Right hindlimb (tissue), 1 donor: Measurements from ENCODE around the gene CLIC5.
"Not testable (repeated sequence)": the region's sequence is repeated elsewhere in the genome, so short reads cannot be mapped to it uniquely, and the experiment has no call there.

Source experiments
- DNase-seq: peaks from one replicate; pipeline ENCODE4 v3.0.0-alpha.2; 2018

The CLIC5 gene

GRCh38 chr6:45959534-45960145, 56.0 kb downstream of the CLIC5 start:
- DNase-seq, result no peak

GRCh38 chr6:45956663-45957062, 59.0 kb downstream of the CLIC5 start:
- DNase-seq, result no peak

DNA sequence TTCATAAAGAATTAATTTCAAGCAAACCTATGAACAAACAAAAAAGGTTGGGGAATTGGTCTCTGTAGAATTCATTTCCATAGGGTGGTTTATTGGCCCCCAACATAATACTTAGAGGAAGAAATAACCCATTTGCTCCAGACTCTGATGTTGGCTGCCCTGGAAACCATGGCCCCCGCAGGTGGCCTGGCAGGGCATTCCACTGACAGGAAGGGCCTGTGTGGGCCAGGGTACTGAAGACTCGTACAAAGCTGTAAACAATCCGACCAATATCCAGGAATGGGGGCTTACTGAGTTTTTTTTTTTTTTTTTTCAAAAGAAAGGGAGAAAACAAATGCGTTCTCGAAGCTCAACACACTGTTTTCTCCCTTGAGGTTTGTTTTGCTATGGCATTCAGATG, 59.5 kb downstream of the CLIC5 start:
- DNase-seq, result no peak

GRCh38 chr6:45955597-45955996, 60.1 kb downstream of the CLIC5 start:
- no peak for DNase-seq

DNA sequence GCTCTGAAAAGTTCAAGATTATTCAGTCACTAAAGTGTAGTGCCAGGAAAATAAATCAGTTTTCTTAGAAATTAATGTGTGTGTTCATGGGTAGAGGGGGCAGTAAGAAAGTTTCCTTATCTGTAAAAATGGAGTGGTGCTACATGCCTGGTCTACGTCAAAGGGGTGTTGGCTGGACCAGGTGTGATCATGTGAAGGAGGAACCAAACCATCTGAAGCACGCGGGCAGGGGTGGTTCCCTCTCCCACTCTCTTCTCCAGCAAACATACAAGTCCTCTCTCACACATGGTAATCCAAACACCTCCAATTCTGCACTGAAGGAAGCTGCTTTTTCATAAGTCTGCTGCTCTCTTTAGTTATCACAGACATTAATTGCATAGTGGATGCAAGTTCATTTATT, 63.1 kb downstream of the CLIC5 start:
- DNase-seq, result no peak

GRCh38 chr6:45952168-45952529, 63.5 kb downstream of the CLIC5 start:
- DNase-seq, result no peak

- DNase-seq, result no peak
Measured at GRCh38 chr6:45951321-45952167, 64.1 kb downstream of the CLIC5 start.

- no peak for DNase-seq
Measured at GRCh38 chr6:45949256-45949655, 66.4 kb downstream of the CLIC5 start.

DNA sequence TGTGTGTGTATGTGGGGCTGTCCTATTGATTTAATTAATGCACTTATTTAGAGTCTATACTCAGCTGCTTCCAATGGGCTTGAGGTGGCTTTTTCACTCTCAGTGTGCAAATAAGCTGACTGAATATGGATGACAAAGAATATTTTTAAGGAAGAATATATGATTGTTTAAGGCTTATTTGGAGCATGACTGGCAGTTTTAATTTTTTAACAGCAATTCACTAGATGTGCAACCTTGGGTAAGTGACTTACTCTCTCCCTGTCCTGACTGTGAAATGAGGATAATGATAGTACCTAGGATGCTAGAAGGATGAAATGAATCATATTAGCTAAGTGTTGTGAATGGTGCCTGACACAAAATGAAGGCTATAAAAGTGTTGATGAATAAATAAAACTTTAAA, 67.9 kb downstream of the CLIC5 start:
- DNase-seq, result no peak

GRCh38 chr6:45946887-45947286, 68.8 kb downstream of the CLIC5 start:
- no peak for DNase-seq

DNA sequence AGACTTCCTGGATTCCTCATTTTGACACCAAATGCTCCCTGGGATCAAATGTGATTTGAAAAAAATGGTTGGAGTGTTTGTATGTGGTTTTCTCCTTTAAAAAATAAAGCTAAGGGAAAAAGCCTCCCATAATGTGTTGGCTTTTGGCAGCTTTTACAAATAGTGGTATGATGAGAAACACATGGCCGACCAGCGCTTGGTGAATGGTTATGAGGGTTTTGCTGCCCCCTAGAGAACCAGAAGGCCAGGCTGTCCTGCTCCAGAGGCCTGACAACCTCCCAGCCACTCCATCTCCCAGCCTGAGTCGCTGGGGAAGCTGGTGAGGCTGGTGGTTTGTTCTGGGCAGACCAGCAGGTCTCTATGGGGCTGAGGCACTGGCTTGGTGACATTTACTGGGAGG, 69.3 kb downstream of the CLIC5 start:
- DNase-seq, result peak; percentile 67

DNA sequence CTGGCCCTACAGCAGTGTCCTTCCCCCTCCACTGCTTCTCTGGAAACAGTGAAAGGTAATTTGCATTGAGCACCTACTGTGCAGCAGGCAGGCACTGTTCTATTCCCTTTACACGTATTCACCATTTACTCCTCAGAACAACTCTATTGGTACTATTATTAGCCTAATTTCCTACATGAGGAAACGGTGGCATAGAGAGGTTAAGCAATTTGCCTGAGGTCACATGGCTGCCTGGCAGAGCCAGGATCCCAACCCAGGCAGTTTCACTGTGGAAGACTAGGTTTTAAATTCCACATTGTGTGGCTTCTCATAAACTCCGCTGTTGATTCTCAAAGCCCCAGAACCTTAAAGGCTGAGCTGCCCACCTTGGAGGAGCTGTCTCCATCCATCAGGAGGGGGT, 72.7 kb downstream of the CLIC5 start:
- no peak for DNase-seq

- DNase-seq, result no peak
Measured at GRCh38 chr6:45933855-45934254, 81.8 kb downstream of the CLIC5 start.

GRCh38 chr6:45931232-45931631, 84.4 kb downstream of the CLIC5 start:
- no peak for DNase-seq

GRCh38 chr6:45930420-45931040, 85.1 kb downstream of the CLIC5 start:
- DNase-seq, result peak; percentile 72

DNA sequence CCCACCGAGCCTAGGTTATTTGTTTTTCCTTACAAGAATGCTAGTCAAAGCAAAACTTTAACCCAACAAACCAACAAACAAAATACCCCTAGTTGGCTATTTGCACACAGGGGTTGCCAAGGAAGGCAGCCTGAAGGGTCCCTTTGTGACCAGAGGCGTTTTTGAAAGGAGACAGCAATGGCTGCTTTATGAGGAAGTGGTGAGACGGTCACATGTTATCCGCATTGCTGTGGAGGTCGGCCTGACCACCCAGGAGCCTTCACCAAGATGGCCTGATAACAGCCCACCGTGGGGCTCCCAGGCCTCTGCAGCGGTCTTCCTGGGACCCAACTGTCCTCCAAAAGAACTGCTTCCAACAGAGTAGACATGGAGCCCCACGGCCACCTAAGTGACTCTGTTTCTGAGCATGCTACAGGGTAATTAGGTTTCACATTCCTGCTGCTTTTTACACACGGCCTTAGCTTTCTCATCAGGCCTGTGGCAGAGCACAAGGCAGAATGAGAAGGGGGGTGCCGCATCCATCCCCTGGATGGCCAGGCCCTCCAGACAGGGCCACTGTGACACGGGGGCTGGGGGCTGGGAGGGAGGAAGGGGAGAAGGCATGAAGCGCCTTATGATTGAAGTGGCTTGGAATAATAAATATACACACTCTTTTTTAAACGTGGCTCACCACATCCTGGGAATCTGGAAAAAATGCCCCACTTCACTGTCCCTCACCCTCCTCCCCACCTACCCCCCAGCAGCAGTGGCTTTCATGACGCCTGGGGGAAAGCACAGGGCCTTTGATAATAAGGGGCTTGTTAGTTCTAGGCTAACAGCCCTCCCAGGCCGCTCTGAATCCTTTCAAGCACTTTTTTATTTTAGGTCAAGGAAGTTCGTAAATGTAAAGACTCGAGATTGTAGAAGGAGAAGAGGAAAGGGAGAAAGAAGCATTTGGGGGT, 86.0 kb downstream of the CLIC5 start:
- peak; percentile 21 for DNase-seq

DNA sequence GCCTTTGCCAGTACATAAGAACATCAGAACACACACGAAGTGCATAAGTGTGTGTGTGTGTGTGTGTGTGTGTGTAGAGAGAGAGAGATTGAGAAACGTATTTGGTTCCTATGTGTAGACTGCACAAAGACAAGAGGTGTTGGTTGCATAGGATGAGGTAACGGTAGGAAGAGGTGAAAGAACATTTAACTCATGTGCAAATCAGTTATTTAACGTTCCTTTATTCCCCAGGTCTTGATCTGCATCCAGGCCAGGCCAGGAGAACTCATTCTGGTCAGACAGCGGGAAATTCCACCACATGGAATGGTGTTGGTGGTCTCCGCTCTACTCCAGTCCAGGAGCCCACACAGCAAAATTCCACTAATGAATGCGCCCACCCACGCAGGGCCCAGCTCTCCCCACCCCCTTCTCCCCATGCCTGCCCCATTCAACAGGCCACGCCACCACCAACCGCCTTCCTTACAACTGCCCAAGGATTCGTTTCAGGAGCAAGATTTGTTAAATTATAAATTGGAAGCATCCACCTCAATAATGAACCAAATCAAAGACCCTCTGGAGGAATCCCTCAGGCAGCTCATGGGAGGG, 86.8 kb downstream of the CLIC5 start:
- peak; percentile 35 for DNase-seq

GRCh38 chr6:45927421-45928320, 88.0 kb downstream of the CLIC5 start:
- DNase-seq, result peak; percentile 30

- not testable (repeated sequence) for DNase-seq
Measured at GRCh38 chr6:45926423-45926822, 89.2 kb downstream of the CLIC5 start.

GRCh38 chr6:45924763-45925342, 90.8 kb downstream of the CLIC5 start:
- no peak for DNase-seq

DNA sequence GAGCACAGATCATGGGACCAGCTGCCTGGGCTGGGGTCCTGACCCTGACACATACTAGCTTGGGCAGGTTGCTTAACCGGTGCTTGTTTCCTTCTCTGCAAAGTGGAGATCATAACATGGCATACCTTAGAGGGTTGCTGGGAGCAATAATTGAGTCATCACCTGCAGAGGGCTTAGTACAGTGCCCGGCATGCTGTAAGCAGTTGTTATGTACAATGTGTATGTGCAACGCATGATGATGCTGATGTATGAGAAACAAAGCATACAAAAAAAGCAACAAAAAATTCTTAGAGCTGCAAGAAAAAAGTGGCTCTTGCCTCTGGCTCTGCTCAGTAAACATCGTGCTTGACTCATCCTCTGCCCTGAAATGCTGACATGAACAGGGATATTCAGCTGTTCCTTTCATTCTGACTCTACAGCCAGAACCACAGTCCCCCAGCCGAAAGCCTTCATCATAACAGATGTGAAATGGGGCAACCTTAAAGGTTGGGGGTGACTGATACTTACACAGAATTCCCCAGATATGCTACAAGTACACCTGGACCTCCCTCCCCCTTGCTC, 91.7 kb downstream of the CLIC5 start:
- DNase-seq, result peak; percentile 12
